Activated T-helper 2 cell treated with anti-CD3 and anti-CD28 coated beads, Interferon-gamma antibody, Interleukin-2, Interleukin-4, amounts not matched to agents 10 μg/mL and 5 μg/mL and 100 μg/mL, durations not matched to agents 14 hours and 24 hours and 36 hours (primary cell): Measurements from ENCODE around the gene LHFPL3. TPM values are rescaled to one million over a fixed set of nuclear protein-coding genes. Genes with fewer than 3 reads are reported as not detected.
"Not testable (repeated sequence)": the region's sequence is repeated elsewhere in the genome, so short reads cannot be mapped to it uniquely, and the experiment has no call there.

Experiments used
- DNase-seq: peaks from one replicate; pipeline ENCODE4 v3.0.0; 2021; ENCODE audit warnings: low spot score
- H3K27ac Mint-ChIP-seq: one replicate; pipeline ENCODE4 v1.8.0; 2021; ENCODE audit warnings: mixed read lengths
- H3K27me3 Mint-ChIP-seq: one replicate; pipeline ENCODE4 v1.8.0; 2021; ENCODE audit warnings: low read depth, mixed read lengths
- H3K36me3 Mint-ChIP-seq: one replicate; pipeline ENCODE4 v1.8.0; 2021; ENCODE audit warnings: low read depth, mixed read lengths
- H3K4me1 Mint-ChIP-seq: one replicate; pipeline ENCODE4 v1.8.0; 2021; ENCODE audit warnings: low read depth, mixed read lengths
- H3K4me3 Mint-ChIP-seq: one replicate; pipeline ENCODE4 v1.8.0; 2021; ENCODE audit warnings: low read depth, mild to moderate bottlenecking, moderate library complexity, mixed read lengths
- H3K9me3 Mint-ChIP-seq: one replicate; pipeline ENCODE4 v1.8.0; 2021; ENCODE audit warnings: mixed read lengths
- intact Hi-C: fragments of 100-400 bp; cut with micrococcal nuclease; formaldehyde crosslinking; loops from one replicate; pipeline ENCODE4 v1.15.1; 2023
- total RNA-seq: library from RNA; stranded (reverse); gene quantifications from 2 replicates; pipeline ENCODE4 v1.2.3, GENCODE V29; 2022

The LHFPL3 gene
- total RNA-seq, 1 donor from 2014 or later, result not detected

GRCh38 chr7:104572554-104572953 is 244.2 kb downstream of the LHFPL3 start:
- no peaks in the 10 kb centered on the region for H3K4me1 Mint-ChIP-seq
- intact Hi-C loops, result no loop called here
- H3K36me3 Mint-ChIP-seq, result no peaks in the 10 kb centered on the region
- no peak overlapping the region for H3K27ac Mint-ChIP-seq
- DNase-seq, result no peak
- H3K9me3 Mint-ChIP-seq, result no peaks in the 10 kb centered on the region
- no peak overlapping the region for H3K4me3 Mint-ChIP-seq
- H3K27me3 Mint-ChIP-seq, result no peaks in the 10 kb centered on the region

DNA sequence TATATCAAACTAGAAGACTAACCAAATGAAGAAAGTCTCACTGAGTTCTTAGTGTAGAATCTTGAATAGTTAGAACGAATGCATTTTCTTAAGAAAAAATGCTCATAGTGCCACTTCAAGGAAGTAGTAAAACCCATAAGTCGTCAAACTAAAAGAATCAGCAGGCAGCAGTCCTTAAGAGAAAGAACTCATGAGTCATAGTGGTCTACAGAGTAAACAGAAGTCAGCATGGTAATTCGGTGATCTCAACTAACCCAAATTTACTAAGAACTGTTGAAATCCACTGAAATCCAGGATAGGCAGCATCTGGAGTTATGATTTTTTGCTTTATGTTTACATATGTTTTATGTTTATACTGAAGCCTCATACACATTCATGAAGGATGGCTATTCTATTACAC is 256.2 kb downstream of the LHFPL3 start:
- H3K36me3 Mint-ChIP-seq, result no peaks in the 10 kb centered on the region
- H3K4me3 Mint-ChIP-seq, result no peak overlapping the region
- H3K9me3 Mint-ChIP-seq, result no peaks in the 10 kb centered on the region
- no peak for DNase-seq
- H3K4me1 Mint-ChIP-seq, result no peaks in the 10 kb centered on the region
- no peak overlapping the region for H3K27ac Mint-ChIP-seq
- intact Hi-C loops, result no loop called here
- H3K27me3 Mint-ChIP-seq, result no peaks in the 10 kb centered on the region

DNA sequence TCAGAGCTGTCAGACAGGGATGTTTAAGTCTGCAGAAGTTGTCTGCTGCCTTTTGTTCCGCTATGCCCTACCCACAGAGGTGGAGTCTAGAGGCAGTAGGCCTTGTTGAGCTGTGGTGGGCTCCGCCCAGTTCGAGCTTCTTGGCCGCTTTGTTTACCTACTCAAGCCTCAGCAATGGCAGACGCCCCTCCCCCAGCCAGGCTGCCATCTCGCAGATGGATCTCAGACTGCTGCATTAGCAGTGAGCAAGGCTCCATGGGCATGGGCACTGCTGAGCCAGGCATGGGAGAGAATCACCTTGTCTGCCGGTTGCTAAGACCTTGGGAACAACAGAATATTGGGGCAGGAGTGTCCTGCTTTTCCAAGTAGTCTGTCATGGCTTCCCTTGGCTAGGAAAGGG is 267.2 kb downstream of the LHFPL3 start:
- H3K4me3 Mint-ChIP-seq, DNase-seq, H3K36me3 Mint-ChIP-seq, intact Hi-C loops, H3K4me1 Mint-ChIP-seq, H3K27me3 Mint-ChIP-seq, H3K9me3 Mint-ChIP-seq, H3K27ac Mint-ChIP-seq: not testable (repeated sequence)

DNA sequence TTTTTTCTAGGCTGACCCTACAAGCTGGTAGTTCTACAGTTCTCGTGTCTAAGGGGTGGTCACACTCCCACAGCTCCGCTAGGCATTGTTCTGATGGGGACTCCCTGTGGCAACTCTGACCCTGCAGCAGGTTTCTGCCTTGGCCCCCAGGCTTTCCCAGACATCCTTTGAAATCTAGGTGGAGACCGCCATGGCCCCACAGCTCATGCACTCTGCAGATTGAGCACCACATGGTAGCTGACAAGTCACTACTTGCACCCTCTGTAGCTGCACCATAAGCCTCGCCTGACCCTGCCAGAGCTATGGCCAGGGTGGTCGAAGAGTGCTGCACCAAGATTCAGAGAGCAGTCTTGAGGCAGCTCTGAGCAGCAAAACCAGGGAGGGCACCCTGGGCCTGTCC is 275.6 kb downstream of the LHFPL3 start:
- Mint-ChIP-seq H3K36me3 (no peaks in the 10 kb centered on the region), H3K4me3 (no peak overlapping the region), H3K27ac (no peak overlapping the region), H3K27me3 (no peaks in the 10 kb centered on the region), H3K4me1 (no peaks in the 10 kb centered on the region), H3K9me3 (no peaks in the 10 kb centered on the region)
- intact Hi-C loops, result no loop called here
- no peak for DNase-seq

- Mint-ChIP-seq H3K27me3 (no peaks in the 10 kb centered on the region), H3K4me3 (no peak overlapping the region), H3K4me1 (no peaks in the 10 kb centered on the region), H3K27ac (no peak overlapping the region), H3K9me3 (no peaks in the 10 kb centered on the region), H3K36me3 (no peaks in the 10 kb centered on the region)
- intact Hi-C loops, result no loop called here
- no peak for DNase-seq
Measured at GRCh38 chr7:104604706-104605105, 276.3 kb downstream of the LHFPL3 start.

- Mint-ChIP-seq H3K9me3 (no peaks in the 10 kb centered on the region), H3K4me1 (no peaks in the 10 kb centered on the region), H3K4me3 (no peak overlapping the region), H3K36me3 (no peaks in the 10 kb centered on the region), H3K27me3 (no peaks in the 10 kb centered on the region), H3K27ac (no peak overlapping the region)
- intact Hi-C loops, result no loop called here
- DNase-seq, result no peak
Measured at GRCh38 chr7:104621321-104621720, 292.9 kb downstream of the LHFPL3 start.

DNA sequence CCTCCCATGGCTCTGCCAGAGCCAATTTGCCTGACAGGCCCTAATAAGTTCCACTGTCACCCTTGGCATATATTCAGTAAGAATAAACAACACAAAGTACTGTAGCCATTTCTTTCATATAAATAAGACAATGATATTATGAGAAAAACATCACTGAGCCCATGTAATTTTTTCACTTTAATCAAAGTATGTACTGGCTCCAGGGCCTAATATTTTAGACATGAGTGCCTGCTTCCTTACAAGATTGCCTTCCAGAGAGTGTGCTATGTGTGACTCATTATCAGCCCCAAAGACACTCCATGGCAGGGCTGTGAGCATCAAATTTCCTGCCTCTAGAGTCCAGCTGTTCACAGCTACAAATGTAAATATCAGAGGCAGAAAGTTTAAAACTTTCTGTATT is 297.6 kb downstream of the LHFPL3 start:
- Mint-ChIP-seq H3K27me3 (no peaks in the 10 kb centered on the region), H3K4me1 (no peaks in the 10 kb centered on the region), H3K36me3 (no peaks in the 10 kb centered on the region), H3K9me3 (no peaks in the 10 kb centered on the region), H3K27ac (no peak overlapping the region), H3K4me3 (no peak overlapping the region)
- intact Hi-C loops, result no loop called here
- no peak for DNase-seq

DNA sequence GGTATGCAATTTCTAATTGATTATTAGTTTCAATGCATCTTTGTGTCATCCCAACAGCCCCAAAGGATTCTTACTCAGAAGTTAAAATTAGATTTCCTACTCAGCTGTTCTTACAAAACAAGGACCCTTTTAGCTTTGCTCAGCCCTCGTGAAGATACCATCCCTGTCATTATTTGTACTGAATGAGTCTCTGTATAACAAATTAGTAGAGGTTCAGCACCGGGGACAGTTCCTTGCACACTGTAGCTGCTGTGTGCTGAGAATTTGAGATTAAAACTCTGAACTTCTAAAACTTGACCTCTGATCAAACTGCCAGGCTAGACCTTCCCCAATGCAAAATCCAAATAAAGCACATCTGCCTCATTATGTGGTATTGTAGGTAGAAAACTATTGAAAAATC is 299.1 kb downstream of the LHFPL3 start:
- no peak for DNase-seq
- H3K4me3 Mint-ChIP-seq, result no peak overlapping the region
- no peaks in the 10 kb centered on the region for H3K4me1 Mint-ChIP-seq
- H3K27me3 Mint-ChIP-seq, result no peaks in the 10 kb centered on the region
- intact Hi-C loops, result no loop called here
- no peaks in the 10 kb centered on the region for H3K36me3 Mint-ChIP-seq
- H3K27ac Mint-ChIP-seq, result no peak overlapping the region
- no peaks in the 10 kb centered on the region for H3K9me3 Mint-ChIP-seq

- DNase-seq, result no peak
- Mint-ChIP-seq H3K9me3 (no peaks in the 10 kb centered on the region), H3K36me3 (no peaks in the 10 kb centered on the region), H3K4me3 (no peak overlapping the region), H3K4me1 (no peaks in the 10 kb centered on the region), H3K27ac (no peak overlapping the region), H3K27me3 (no peaks in the 10 kb centered on the region)
- intact Hi-C loops, result no loop called here
Measured at GRCh38 chr7:104628017-104628416, 299.6 kb downstream of the LHFPL3 start.

DNA sequence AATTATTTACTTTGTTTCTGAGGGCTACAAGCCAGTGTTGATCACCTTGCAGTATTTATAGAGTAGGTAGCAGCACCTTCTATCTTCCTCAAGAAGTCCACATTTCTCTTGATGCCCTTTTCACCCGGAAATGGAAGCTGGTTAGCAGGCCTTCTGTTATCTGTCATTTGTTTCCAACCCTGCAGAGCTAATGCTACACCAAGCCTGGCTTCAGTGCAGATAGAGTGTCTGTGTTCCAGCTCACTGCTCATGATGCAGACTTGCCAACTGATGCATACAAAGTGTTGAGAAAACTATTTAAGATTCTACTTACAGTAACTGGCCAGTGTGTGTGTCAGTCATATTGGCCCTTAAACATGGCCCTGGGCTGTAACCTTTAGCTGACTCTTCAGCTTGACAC is 301.0 kb downstream of the LHFPL3 start:
- H3K36me3 Mint-ChIP-seq, result no peaks in the 10 kb centered on the region
- no peaks in the 10 kb centered on the region for H3K4me1 Mint-ChIP-seq
- no peaks in the 10 kb centered on the region for H3K9me3 Mint-ChIP-seq
- H3K4me3 Mint-ChIP-seq, result no peak overlapping the region
- no peak overlapping the region for H3K27ac Mint-ChIP-seq
- intact Hi-C loops, result no loop called here
- no peaks in the 10 kb centered on the region for H3K27me3 Mint-ChIP-seq
- no peak for DNase-seq

GRCh38 chr7:104640506-104640905 is 312.1 kb downstream of the LHFPL3 start:
- intact Hi-C loops, result loop anchor here (5.0 kb wide), 1 partner anchor 277 kb away; no protein-coding TSS in a partner anchor
- Mint-ChIP-seq H3K9me3 (no peaks in the 10 kb centered on the region), H3K4me1 (no peaks in the 10 kb centered on the region), H3K27me3 (peaks cover 1% of the 10 kb centered on the region), H3K27ac (no peak overlapping the region), H3K4me3 (no peak overlapping the region), H3K36me3 (no peaks in the 10 kb centered on the region)
- no peak for DNase-seq

- Mint-ChIP-seq H3K4me1 (no peaks in the 10 kb centered on the region), H3K36me3 (no peaks in the 10 kb centered on the region), H3K27ac (no peak overlapping the region), H3K4me3 (no peak overlapping the region), H3K27me3 (no peaks in the 10 kb centered on the region), H3K9me3 (no peaks in the 10 kb centered on the region)
- intact Hi-C loops, result loop anchor here (5.0 kb wide), 1 partner anchor 275 kb away; no protein-coding TSS in a partner anchor
- DNase-seq, result no peak
Measured at GRCh38 chr7:104642560-104642959, 314.2 kb downstream of the LHFPL3 start.

GRCh38 chr7:104643587-104644217 is 315.3 kb downstream of the LHFPL3 start:
- H3K9me3 Mint-ChIP-seq, result no peaks in the 10 kb centered on the region
- no peaks in the 10 kb centered on the region for H3K36me3 Mint-ChIP-seq
- no peak overlapping the region for H3K4me3 Mint-ChIP-seq
- DNase-seq, result no peak
- intact Hi-C loops, result loop anchor here (5.0 kb wide), 1 partner anchor 274 kb away; no protein-coding TSS in a partner anchor
- no peaks in the 10 kb centered on the region for H3K4me1 Mint-ChIP-seq
- no peak overlapping the region for H3K27ac Mint-ChIP-seq
- H3K27me3 Mint-ChIP-seq, result no peaks in the 10 kb centered on the region
